Endodermal cell (in vitro differentiated cells): ENCODE measurements around the gene TRIO. TPM values are rescaled to one million over a fixed set of nuclear protein-coding genes. Genes with fewer than 3 reads are reported as not detected.

Source experiments
- DNase-seq: peaks from one replicate; pipeline ENCODE4 v3.0.0-alpha.2; 2017
- H3K27ac ChIP-seq: 2 replicates; pipeline ENCODE4 v1.5.1; 2013; ENCODE audit warnings: mild to moderate bottlenecking, low read depth, low read length, moderate library complexity
- H3K27me3 ChIP-seq: 2 replicates; pipeline ENCODE4 v1.6.1; 2013; ENCODE audit warnings: mild to moderate bottlenecking, low read length, moderate library complexity; ENCODE audit not compliant: insufficient read depth, control insufficient read depth, poor library complexity, severe bottlenecking
- H3K36me3 ChIP-seq: 2 replicates; pipeline ENCODE4 v1.7.0; 2013; ENCODE audit warnings: mild to moderate bottlenecking, low read length, moderate library complexity; ENCODE audit not compliant: control insufficient read depth, insufficient read depth
- H3K4me1 ChIP-seq: one replicate; pipeline ENCODE4 v1.7.0; 2013; ENCODE audit warnings: low read length; ENCODE audit not compliant: control insufficient read depth, insufficient read depth
- H3K4me3 ChIP-seq: 2 replicates; pipeline ENCODE4 v1.5.1; 2013; ENCODE audit warnings: mild to moderate bottlenecking, low read length, moderate library complexity
- H3K9ac ChIP-seq: 2 replicates; pipeline ENCODE4 v1.6.1; 2013; ENCODE audit warnings: mild to moderate bottlenecking, low read length, moderate library complexity; ENCODE audit not compliant: poor library complexity, severe bottlenecking; ENCODE audit errors: extremely low read depth
- H3K9me3 ChIP-seq: 2 replicates; pipeline ENCODE4 v1.6.1; 2013; ENCODE audit warnings: mild to moderate bottlenecking, low read length, moderate library complexity; ENCODE audit not compliant: control insufficient read depth
- H3K27ac Mint-ChIP-seq: 2 replicates; pipeline ENCODE4 v1.8.0; 2020; ENCODE audit warnings: mixed read lengths
- H3K27me3 Mint-ChIP-seq: 2 replicates; pipeline ENCODE4 v1.8.0; 2021; ENCODE audit warnings: mild to moderate bottlenecking, mixed read lengths; ENCODE audit not compliant: insufficient read depth
- H3K36me3 Mint-ChIP-seq: 2 replicates; pipeline ENCODE4 v1.8.0; 2020; ENCODE audit warnings: low read depth, mixed read lengths
- H3K4me1 Mint-ChIP-seq: 2 replicates; pipeline ENCODE4 v1.8.0; 2020; ENCODE audit warnings: mixed read lengths
- H3K4me3 Mint-ChIP-seq: 2 replicates; pipeline ENCODE4 v1.8.0; 2020; ENCODE audit warnings: mild to moderate bottlenecking, moderate library complexity, mixed read lengths
- H3K9me3 Mint-ChIP-seq: 2 replicates; pipeline ENCODE4 v1.8.0; 2020; ENCODE audit warnings: mild to moderate bottlenecking, mixed read lengths
- CTCF ChIP-seq: fragments of 200-600 bp; sonication (generic); conservative IDR thresholded peaks from 2 replicates; pipeline ENCODE4 v1.5.0; 2021; ENCODE audit warnings: antibody characterized with exemption, mild to moderate bottlenecking
- WGBS, 2 experiments: methylation state at CpG; one replicate each; pipeline versions ENCODE4 v1.1.5 to v1.1.7; 2013; ENCODE audit warnings: missing lambda C conversion rate in 2 of 2, mixed read lengths in 1 of 2; ENCODE audit not compliant: insufficient coverage in 1 of 2, insufficient read length in 1 of 2; 5-methylcytosine and 5-hydroxymethylcytosine counted together
- total RNA-seq, 2 donors: library from RNA; stranded (reverse); fragmentation: NEBNext Ultra II Directional in 1 of 2; extraction: Animal tissue kit (Norgen Biotek cat#: 25700) in 1 of 2; gene quantifications; 2 replicates in 1 of 2; 3 replicates in 1 of 2; pipeline ENCODE4 v1.2.1, GENCODE V29; 2021

The TRIO gene
- total RNA-seq, 2 donors from 2014 or later: 88.3 to 109 TPM

GRCh38 chr5:14319102-14319501, 176.0 kb downstream of the TRIO start:
- Mint-ChIP-seq H3K36me3 (peaks cover 53% of the 10 kb centered on the region), H3K4me1 (peaks cover 7% of the 10 kb centered on the region), H3K9me3 (peaks cover 5% of the 10 kb centered on the region), H3K27ac (no peak overlapping the region), H3K4me3 (no peak overlapping the region), H3K27me3 (no peaks in the 10 kb centered on the region)
- Histone ChIP-seq H3K4me1 (no peaks in the 10 kb centered on the region), H3K27ac (no peak overlapping the region), H3K36me3 (peaks cover 24% of the 10 kb centered on the region), H3K4me3 (no peak overlapping the region), H3K9ac (no peak overlapping the region), H3K27me3 (no peaks in the 10 kb centered on the region), H3K9me3 (no peaks in the 10 kb centered on the region)
- no peak for TF ChIP-seq CTCF
- WGBS, 2 experiments: 88 to 92% methylated on average over 1 of the region's 1 CpG
- DNase-seq: no peak

- TF ChIP-seq CTCF: no peak
- H3K4me3 Mint-ChIP-seq: no peak overlapping the region
- 94 to 100% methylated on average over 3 of the region's 3 CpGs for WGBS, 2 experiments
Measured at GRCh38 chr5:14321936-14322335, 178.8 kb downstream of the TRIO start.

GRCh38 chr5:14322437-14323187, 179.5 kb downstream of the TRIO start:
- peaks cover 7% of the 10 kb centered on the region for H3K36me3 ChIP-seq
- no peak overlapping the region for H3K27ac ChIP-seq
- peaks cover 2% of the 10 kb centered on the region for H3K4me1 ChIP-seq
- H3K9ac ChIP-seq: no peak overlapping the region
- DNase-seq: no peak
- H3K4me3 Mint-ChIP-seq: no peak overlapping the region
- peaks cover 5% of the 10 kb centered on the region for H3K9me3 Mint-ChIP-seq
- 87 to 94% methylated on average over 3 to 4 of the region's 4 CpGs for WGBS, 2 experiments
- H3K27ac Mint-ChIP-seq: no peak overlapping the region
- no peak overlapping the region for H3K4me3 ChIP-seq
- H3K27me3 ChIP-seq: no peaks in the 10 kb centered on the region
- peaks cover 45% of the 10 kb centered on the region for H3K36me3 Mint-ChIP-seq
- no peak for TF ChIP-seq CTCF
- H3K4me1 Mint-ChIP-seq: peaks cover 22% of the 10 kb centered on the region
- H3K27me3 Mint-ChIP-seq: no peaks in the 10 kb centered on the region
- no peaks in the 10 kb centered on the region for H3K9me3 ChIP-seq

More at GRCh38 chr5:14321936-14322335, 178.8 kb downstream of the TRIO start:
- peaks cover 22% of the 10 kb centered on the region for H3K4me1 Mint-ChIP-seq
- H3K27ac Mint-ChIP-seq: no peak overlapping the region
- Histone ChIP-seq H3K9ac (no peak overlapping the region), H3K4me3 (no peak overlapping the region), H3K9me3 (no peaks in the 10 kb centered on the region), H3K27ac (no peak overlapping the region), H3K27me3 (no peaks in the 10 kb centered on the region), H3K4me1 (peaks cover 2% of the 10 kb centered on the region), H3K36me3 (peaks cover 13% of the 10 kb centered on the region)
- peaks cover 51% of the 10 kb centered on the region for H3K36me3 Mint-ChIP-seq
- H3K27me3 Mint-ChIP-seq: no peaks in the 10 kb centered on the region
- H3K9me3 Mint-ChIP-seq: peaks cover 5% of the 10 kb centered on the region
- DNase-seq: no peak
